ENCODE results near the gene AFF4.
A peak's percentile ranks its signal among the peaks of the same experiment; 100 is the strongest.

DNA sequence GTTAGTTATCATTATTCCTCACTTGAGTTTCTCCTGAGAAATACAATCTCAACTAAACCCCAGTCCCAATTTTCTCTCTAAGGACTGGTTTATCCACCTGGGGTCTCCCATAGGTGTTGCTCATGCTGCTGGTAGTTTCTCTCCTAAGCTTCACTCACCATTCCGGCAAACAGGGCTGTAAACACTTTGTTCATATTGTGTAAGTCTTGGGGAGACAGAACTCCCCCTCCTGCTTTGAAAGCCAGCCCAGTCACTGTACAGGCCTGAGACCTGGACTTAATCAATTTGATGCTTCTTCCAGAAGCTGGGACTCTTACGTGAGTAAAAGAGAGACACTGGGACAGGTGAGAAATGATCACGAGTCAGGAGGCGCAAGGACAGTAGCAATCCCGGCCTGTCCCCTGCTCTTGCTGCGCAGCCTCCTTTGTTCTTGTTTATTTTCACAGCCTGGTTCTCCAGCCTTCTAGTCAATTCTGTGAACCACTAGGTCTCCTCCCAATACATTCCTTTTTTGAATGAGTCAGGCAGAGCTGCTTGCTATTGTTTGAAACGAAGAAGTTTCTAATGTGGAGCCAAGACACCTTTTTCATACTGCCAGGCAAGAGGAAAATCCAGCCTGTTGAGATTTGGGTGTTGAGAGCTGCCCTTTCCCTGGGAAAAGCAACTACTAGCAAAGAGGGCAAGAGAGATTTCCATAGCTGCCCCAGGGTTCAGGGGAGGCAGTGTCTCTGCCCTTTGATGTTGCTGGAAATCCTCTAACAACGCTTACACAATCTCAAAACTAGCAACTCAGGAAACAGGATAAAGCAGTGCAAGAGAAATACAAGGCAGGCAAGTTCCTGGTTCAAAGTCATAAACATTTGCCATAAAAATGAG is 123.8 kb downstream of the AFF4 start:
- TF ChIP-seq MAFK (IDR thresholded peaks at IDR 0.05; ENCODE audit: low read depth, low read length) (no peak), ELK1 (IDR thresholded peaks at IDR 0.05; ENCODE audit: borderline replicate concordance, low read depth, low read length) (no peak), USF2 (IDR thresholded peaks at IDR 0.05; ENCODE audit: low read depth, low read length) (no peak), RAD21 (IDR thresholded peaks at IDR 0.05; ENCODE audit: low read length) (no peak), MAZ (IDR thresholded peaks at IDR 0.05; ENCODE audit: borderline replicate concordance, low read depth, low read length) (no peak), POLR2A (IDR thresholded peaks at IDR 0.05; ENCODE audit: low read depth, low read length) (no peak), CEBPB (IDR thresholded peaks at IDR 0.05; ENCODE audit: low read depth, low read length) (peak; percentile 62), RCOR1 (IDR thresholded peaks at IDR 0.05; ENCODE audit: insufficient replicate concordance, low read length) (no peak), RFX5 (IDR thresholded peaks at IDR 0.05; ENCODE audit: low read depth, low read length) (no peak)
- TF ChIP-seq, protein P1, sequence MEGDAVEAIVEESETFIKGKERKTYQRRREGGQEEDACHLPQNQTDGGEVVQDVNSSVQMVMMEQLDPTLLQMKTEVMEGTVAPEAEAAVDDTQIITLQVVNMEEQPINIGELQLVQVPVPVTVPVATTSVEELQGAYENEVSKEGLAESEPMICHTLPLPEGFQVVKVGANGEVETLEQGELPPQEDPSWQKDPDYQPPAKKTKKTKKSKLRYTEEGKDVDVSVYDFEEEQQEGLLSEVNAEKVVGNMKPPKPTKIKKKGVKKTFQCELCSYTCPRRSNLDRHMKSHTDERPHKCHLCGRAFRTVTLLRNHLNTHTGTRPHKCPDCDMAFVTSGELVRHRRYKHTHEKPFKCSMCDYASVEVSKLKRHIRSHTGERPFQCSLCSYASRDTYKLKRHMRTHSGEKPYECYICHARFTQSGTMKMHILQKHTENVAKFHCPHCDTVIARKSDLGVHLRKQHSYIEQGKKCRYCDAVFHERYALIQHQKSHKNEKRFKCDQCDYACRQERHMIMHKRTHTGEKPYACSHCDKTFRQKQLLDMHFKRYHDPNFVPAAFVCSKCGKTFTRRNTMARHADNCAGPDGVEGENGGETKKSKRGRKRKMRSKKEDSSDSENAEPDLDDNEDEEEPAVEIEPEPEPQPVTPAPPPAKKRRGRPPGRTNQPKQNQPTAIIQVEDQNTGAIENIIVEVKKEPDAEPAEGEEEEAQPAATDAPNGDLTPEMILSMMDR (conservative IDR thresholded peaks at IDR 0.05; ENCODE audit: low read depth, low read length): no peak
